AG08396 (cell line): Measurements from ENCODE around the gene PPP1R13B.
"Not testable (repeated sequence)": the region's sequence is repeated elsewhere in the genome, so short reads cannot be mapped to it uniquely, and the experiment has no call there.

Experiments used
- DNase-seq: peaks from one replicate; pipeline ENCODE4 v3.0.0; 2012; ENCODE audit warnings: low spot score, mixed read lengths

Gene PPP1R13B

DNA sequence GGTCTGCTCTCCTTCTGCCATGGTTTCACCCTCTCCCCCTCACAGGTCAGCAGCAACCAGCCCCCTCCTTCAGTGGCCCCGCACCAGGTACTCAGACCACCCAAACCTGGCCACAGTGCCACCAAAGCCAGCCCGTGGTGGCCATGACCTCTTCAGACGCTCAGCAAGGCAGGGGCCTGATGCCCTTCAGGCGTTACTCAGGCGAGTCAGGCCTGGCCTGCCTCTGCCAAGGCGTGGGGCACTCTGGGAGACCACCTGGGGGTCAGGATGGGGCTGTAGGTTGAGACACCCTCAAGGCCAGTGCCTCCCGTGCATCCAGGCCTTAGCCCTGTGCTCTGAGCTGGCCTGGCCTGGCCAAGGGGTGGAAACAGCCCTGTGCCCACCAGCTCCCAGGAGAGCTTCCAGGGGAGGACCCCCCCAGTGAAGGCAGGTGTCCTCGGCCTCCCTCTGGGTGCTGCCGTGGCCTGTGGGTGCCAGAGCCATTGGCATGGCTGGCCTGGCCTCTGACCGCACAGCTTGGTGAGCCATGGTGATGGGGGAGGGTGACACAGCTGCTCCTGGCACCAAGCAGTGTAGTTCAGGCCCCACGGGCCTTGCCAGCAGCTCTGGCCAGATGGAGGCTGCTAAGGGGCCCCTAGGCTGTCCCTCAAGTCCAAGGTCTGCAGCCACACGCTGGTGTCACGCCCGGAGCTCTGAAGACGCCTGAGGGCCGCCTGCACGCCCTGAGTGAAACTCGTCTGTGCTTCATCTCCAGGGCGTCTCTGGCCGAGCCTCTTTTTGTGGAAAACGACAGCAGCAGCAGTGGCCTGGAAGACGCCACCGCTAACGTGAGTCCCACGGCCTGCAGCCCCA is 147.2 kb downstream of the PPP1R13B start:
- DNase-seq: no peak

DNA sequence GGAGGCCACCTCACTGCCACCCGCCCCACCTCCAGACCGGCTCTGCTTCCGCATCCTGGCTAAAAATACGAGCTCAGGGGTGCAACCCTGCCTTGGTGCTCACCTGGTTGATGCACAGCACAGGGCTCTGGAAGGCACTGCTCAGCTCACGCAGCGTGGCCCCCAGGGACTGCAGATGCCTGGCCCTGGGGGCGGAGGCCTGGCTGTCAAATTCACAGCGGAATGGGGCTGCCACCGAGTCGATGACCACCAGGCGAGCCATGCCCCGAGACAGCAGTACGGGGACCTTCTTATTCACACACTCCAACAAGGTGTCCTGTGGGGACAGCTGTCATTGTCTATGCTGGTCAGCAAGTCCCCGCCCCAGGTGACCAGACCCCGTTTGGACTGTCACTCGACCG is 148.1 kb downstream of the PPP1R13B start:
- DNase-seq: no peak

DNA sequence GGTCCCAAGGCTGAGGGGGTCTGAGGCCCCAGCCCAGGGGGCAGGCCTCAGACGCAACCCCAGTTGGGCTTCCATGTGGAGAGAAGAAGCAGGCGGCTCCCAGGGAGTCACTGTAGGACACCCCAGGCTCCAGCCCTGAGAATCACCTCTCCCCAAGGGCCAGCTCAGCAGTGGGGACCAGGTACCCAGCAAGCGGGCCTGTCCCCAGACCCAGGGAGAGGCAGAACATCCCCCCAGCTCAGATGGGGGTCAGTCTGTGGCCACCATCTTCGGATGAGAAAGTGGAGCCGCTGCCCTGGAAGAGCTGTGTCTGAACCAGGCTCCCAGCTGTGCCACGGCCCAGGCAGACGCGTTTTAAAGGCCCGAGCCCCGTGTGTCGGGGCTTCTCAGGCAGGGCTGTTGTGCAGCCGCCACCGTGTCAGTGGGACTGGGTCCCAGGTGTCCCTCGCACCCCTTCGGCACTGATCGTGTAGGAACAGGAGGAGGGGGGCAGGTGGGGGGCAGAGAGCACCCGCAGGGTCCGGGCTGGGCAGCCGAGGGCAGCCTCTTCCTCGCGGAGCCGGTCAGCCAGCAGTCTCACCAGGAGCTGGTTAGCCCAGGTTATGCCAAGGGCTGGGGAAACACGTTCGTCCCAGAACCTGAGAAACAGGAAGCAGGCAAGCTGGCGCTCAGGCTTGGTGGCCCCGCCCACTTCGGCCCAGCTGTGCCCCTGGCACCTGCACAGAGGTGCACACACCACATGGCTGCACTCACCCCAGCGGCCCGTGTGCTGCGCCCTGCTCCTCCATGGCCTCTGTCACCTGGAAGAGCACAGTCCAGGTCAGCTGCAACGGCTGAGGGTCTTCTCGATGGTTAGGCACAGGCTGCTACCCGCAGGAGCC is 148.8 kb downstream of the PPP1R13B start:
- no peak for DNase-seq

DNA sequence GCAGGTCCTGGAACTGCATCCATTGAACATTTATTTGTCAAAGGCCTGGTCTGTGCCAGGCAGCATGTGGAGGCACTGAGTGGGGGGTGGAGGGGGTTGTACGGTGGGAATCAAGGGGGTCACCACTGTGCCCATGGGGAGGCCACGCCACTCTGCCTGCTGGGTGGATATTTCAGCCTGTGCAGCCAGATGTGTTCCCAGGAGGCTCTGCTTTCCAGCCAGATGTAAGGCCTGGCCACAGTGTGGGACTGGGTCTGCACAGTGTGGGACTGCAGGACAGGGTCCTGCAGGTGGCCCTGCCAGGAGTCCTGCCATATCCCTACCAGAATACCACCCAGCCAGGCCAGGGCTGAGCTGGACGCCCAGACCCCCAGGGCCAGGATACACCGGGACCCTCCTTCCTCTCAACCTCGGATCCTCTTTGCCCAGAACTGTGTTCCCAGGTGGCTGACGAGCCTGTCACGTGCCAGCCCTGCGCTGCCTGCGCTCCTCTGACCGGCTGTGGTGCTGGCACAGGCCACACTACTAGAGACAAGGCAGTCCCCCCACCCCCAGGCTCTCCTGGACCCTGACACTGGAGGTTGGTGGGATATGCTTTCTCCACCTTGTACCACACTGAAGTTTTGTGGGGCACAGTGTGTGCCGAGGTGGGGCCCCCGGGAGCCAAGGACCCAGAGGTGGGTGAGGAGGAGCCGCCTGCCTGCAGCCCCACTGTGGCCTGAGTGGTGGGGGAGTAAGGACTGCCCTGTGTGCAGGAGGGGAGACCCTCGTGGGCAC is 149.6 kb downstream of the PPP1R13B start:
- no peak for DNase-seq

DNA sequence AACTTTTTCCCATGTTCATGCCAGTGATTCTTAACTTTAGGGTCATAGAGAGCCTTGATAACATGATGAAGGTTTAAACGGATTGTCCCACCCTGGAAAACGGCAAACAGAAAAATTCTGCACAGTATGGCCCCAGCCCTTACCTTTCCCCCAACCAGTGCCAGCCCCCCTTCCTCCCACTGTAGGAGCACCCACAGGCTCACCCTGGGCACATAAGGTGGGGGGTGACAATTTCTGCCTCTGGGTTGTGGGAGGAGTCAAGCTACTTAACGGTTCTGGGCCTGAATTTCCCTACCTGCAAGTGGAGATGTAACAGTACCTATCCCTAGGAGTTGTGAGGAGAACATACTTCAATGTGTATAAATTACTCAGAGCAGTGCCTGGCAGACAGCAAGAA is 150.2 kb downstream of the PPP1R13B start:
- DNase-seq: no peak

DNA sequence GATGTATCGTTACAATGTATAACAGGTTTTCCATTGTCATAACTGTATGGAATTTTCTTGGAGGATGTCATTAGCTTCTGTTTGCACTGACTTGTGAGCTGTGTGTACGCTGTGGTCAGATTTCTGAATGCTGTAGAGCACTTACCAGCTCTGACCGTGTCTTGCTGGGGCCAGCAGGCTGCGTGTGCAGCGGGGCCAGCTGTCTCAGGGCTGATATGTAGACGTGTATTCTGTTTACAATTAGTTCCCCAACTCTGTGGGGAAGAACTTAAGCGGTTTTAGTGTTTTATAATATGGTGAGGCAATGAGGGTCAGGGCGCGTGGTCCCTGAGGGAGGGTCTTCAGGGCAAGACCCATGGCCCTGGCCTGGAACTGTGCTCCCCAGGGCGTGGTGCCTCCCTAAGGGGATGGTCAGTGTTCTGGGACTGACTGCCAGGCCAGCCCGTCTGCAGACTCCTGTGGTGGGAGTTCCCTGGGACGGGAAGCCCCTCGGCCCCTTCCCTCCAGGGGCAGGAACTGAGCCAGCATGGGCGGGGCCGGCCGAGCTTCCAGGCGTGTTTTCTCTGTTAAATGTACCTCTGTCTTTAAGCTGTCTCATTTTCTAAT is 150.8 kb downstream of the PPP1R13B start:
- peak; percentile 86 for DNase-seq

DNA sequence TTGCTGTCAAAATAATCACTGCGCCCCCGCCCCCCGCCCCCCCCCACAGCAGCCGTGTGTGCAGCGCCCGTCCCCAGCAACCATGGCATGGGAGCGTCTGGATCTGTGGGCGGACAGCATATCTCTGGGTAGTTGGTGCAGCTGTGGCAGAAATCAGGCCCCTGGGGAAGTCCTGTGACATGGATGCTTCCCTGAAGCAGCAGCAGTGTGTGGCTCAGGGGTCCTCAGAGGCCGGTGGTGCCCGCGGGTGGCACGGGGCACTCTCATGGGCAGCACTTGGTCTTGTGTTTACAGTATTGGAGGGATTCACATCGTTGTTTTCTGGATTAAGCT is 151.3 kb downstream of the PPP1R13B start:
- no peak for DNase-seq

DNA sequence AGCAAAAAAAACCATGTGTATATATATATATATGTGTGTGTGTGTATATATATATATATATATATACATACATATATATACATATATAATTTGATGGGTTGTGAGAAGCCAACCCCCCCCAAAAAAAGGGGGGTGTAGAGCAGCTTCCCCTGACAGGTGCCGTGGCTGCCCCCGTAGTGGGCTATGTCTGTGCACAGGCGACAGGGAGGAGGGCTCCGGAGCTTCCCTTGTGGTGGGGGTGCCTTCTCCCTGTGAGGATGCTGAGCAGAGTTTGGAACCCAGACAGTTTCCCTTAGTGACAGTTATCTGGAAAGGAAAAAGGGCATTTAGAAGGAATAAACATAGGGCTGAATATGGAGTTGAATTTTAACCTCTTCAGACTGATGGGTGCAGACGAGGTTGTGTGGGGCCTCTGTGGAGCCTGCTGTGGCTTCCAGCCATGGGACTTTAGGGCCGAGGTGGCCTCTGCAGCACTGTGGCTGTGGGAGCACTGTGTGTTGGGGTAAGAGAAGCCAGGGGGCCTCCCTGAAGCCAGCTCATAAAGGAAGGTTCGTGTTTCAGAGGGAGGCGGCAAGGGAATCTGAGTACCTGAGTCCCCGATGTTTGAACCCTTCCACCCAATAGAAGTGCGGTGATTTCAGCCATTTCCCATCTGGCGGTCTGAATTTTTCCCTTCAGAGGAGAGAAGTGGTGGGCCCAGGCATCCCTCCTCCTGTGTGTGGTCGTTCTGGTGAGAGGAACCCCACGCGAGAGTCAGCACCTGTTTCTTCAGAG is 151.9 kb downstream of the PPP1R13B start:
- no peak for DNase-seq

DNA sequence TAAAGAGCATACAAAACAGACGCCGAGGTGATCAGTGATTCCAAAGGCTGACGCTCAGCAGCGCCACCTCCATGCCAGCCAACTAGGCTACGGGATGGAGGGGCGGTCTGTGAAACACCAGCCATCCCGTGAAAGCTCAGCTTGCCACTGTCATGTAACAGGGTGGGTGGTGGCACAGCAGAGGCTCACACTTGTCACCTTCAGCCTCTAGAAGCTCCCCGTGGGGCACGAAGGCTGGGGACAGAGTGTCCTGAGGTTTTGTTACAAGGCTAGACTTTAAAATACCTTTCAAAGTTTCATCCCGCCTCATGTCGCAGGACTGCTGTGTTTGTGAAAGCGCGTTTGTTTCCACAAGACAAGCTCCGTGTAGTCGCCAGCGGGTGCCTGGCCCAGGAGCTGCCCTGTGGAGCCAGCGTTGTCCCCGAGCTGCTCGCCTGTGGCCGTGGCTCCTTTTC is 152.8 kb downstream of the PPP1R13B start:
- DNase-seq: no peak

DNA sequence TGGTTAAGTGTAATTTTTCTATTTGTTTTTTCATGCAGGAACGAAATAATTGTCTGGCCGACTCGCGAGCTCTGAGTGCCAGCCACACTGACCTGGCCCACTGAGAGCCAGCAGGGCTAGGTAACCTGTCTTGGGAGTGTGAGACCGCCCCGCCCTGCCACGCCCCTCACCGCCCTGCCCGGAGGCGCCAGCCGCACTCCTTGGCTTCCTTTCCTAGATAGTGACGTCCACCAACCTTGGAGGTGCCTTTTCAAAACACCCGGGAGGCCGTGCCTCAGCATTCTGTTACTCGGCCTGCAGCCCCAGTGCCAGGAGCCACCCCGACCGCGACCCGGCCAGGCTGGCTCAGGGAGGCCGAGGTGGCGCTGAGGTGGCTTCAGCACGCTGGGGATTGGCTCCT is 153.9 kb downstream of the PPP1R13B start:
- no peak for DNase-seq

DNA sequence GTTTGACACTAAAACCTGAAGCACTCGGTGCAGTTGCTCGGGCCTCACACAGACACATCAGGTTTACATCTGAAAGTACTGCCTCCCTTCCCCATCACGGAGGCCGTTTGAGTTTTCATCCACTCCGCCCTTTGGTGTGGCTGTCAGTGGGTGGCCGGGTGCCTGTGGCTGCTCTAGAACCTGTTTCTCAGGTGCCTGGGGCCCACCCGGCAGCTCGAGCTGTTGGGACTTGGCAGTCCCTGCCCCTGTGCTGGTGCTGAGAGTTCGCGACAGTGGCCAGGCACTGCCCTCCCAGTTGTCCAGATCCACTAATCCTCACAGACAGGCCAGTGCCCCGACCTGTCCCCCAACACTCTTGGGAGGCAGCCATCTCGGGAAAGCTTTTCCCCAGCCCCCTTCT is 154.5 kb downstream of the PPP1R13B start:
- DNase-seq: no peak

DNA sequence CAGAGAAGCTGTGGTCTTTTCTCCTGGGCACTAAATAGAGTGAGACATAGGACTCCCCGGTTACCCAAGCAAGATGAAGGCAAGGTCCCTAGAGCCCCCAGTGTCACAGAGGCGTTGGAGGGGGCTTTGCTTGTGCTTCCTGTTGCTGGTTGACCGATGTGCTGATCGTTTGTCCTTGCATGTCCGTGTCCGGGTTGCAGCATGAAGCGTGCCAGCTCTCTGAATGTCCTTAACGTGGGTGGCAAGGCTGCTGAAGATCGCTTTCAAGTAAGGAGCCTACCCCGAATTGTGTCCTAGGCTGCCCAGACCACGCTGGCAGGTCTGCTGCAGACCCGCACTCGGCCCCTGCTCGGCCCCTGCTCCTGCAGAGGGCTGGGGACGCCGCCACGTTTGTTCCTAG is 155.2 kb downstream of the PPP1R13B start:
- DNase-seq: no peak

DNA sequence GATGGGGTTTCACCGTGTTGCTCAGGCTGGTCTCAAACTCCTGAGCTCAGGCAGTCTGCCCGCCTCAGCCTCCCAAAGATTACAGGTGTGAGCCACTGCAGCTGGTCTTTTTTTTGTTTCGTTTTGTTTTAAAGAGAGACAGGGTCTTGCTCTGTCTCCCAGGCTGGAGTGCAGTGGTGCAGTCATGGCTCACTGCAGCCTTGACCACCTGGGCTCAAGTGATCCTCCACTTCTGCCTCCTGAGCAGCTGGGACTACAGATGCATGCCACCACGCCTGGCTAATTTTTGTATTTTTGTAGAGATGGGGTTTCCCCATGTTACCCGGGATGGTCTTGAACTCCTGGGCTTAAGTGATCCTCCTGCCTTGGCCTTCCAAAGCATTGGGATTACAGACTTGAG is 155.7 kb downstream of the PPP1R13B start:
- DNase-seq: not testable (repeated sequence)

DNA sequence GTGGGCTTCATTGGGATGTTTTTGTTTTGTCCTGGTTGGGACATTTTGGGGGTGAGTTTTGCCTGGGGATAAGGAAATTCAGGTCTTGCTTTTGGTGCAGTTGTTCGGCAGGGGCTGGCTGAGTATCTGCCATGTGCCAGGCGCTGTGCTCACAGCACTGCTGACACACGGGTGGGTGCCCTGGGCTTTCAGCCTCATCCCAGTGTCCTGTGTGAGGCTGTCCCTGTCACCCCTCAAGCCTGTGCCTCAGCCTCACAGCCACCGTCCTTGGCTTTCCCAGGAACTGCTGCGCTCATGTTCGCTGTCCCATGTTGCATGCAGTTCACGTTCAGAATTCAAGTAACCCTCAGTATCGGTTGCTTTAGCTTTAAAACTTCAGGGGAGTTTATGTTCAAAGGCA is 157.0 kb downstream of the PPP1R13B start:
- DNase-seq: no peak

DNA sequence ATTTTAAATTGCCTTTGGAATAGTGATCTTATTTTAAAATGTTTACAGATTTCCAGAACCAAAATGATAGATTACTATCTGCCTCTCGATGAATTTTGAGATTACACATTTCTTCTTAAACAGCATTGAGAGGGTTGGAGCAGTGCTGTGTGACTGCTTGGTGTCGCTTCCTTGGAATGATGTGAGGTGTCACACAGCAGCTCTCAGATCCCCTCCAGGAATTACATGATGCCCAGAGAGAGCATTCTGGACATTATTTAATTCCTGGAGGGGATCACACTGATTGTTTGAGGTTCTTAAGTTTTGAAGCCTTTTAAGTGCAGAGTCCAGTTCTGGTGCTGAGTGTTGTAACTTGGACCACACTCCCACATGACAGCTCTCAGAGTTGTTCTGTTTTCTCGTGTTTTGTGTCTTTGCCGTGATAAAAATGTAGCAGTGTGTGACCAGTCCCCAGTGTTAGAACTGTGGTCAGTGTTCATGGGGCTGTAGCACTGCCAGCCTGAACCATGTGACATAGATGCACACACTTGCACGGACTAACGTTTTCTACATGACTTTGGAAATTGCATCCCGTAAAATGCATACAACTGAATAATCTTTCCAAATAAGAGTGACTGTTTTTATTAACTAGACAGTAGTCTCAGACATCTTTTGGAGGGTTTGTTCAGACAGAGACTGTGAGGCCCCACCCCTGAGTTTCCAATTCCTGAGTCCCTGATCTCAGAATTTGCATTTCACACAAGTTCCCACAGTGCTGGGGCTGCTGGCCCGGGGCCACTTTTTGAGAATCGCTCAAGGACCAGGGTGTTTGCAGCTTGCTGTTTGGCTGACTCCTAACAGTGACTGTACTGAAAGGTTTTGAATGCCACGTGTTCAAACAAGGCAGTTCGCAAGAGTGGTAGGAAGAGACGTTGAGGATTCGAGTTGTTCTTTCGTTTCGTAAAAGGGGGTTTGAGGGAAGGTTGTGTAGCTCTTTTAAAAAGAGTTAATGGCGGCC is 158.2 kb downstream of the PPP1R13B start:
- peak; percentile 63 for DNase-seq

DNA sequence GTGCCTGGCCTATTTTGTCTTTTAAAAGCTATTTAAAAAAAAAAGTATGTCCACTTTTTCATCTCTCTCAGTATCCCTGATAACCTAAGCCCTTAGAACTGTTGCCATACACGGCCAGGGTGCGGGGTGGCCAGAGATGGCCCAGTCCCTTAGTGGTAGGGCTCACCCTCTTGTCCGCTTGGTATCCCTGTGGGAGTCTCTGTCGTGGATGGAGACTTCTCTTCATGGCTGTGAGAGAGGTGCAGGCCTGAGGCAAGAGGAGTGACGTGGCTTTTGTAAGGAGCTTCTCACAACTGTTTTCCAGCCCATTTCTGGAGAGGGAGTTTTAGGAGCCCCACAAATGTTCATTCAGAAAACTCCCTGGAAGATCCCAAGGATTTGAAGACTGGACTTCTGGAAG is 158.9 kb downstream of the PPP1R13B start:
- DNase-seq: no peak

DNA sequence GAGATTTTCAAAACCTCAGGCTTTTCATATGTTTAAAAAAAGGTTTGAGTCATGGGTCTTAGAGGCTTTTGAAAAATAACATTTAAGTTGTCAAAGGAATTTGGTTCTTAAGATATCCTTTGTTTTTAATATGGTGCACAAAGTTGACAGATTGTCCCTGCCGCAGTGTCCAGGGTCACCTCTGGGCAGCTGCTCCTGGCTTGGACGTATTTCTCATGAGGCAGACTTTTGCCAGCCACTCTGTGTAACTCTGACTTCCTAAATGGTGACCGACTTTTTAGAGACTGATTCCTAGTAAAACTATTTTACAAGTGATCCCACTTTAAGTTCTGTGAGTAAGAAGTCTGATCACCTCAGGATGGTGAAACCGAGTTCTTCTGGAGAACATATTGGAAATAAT is 159.7 kb downstream of the PPP1R13B start:
- no peak for DNase-seq

DNA sequence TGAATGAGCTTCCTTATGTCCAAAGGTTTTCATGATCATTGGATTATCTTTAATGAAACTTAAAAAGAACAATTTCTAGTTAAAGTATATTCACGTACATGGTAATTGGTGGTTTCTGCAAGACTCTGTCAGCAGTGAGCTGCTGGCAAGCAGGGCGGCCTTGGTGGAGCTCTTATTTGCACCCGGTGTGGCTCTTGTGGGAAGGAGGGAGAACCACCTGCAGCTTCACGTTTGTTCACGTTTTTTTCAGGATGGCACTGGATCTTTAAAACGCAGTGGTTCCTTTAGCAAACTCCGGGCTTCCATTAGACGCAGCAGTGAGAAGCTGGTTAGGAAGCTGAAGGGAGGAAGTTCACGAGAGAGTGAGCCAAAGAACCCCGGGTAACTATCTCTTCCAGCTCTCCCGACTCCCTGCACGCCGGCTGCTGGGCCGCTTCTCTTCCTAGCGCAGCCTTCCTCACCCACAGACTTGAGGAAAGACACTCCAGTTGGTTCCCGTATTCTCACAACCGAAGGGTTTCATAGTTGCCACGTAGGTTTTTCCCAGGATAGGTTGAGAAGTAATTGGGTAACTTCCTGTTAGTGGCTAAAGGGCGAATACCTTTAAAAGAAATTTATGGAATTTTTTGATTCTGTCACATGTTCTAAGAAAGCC is 160.4 kb downstream of the PPP1R13B start:
- DNase-seq: no peak
